ENCODE data around the gene NDUFS4. TPM values are rescaled to one million over a fixed set of nuclear protein-coding genes. Genes with fewer than 3 reads are reported as not detected.
A peak's percentile ranks its signal among the peaks of the same experiment; 100 is the strongest.
"Not testable (repeated sequence)": the region's sequence is repeated elsewhere in the genome, so short reads cannot be mapped to it uniquely, and the experiment has no call there.

The NDUFS4 gene
- total and polyA plus RNA-seq, 9 of the 15 experiments (the other 6 are each of a cell fraction or from before 2014, with no cell fraction given): 68.7 to 313 (median 113) TPM

DNA sequence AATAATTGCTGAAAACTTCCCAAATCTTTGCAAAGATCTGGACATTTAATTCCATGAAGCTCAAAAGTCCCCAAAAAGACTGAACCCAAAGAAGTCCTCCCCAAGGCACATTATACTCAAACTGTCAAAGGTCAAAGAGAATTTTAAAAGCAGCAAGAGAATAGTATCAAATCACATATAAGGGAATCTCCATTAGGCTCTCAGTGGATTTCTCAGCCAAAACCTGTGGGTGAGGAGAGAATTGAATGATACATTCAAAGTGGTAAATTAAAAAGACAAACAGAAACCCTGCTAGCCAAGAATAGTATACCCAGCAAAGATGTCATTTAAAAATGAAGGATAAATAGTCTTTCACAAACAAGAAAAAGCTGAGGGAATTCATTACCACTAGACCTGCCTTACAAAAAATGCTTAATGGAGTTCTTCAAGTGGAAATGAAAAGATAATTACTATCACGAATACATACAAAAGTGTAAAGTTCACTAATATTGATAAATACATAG is 134.1 kb downstream of the NDUFS4 start:
- ChIA-PET POLR2A (no interaction called here), CTCF (ENCODE audit: low intra/inter-chr PET ratio) (no interaction called here)
- H3K4me2 ChIP-seq (ENCODE audit: insufficient read depth, low read length): no peak overlapping the region
- H3K79me2 ChIP-seq (ENCODE audit: control insufficient read depth, insufficient read depth, low read length): no peaks in the 10 kb centered on the region
- no peak overlapping the region for H3K27ac ChIP-seq (ENCODE audit: extremely low read depth, low read depth, low read length)
- TF ChIP-seq HDAC3 (IDR thresholded peaks at IDR 0.05; ENCODE audit: borderline replicate concordance, partially characterized antibody) (no peak), ARNT (IDR thresholded peaks at IDR 0.05) (no peak), BCL6 (CRISPR knock-in tag; IDR thresholded peaks at IDR 0.05) (no peak), CBFA2T2 (conservative IDR thresholded peaks at IDR 0.05) (no peak), TRIM28 (IDR thresholded peaks at IDR 0.05) (peak; percentile 73; the same call in 1 of the 2 replicates), ZHX1 (conservative IDR thresholded peaks at IDR 0.05; ENCODE audit: low read length) (no peak), ADNP (tag; IDR thresholded peaks at IDR 0.05) (no peak), SREBF1 (IDR thresholded peaks at IDR 0.05; ENCODE audit: borderline replicate concordance, low read depth, low read length) (no peak), CBX3 (IDR thresholded peaks at IDR 0.05; ENCODE audit: borderline replicate concordance in 1 of 2, low read length in 2 of 2) (peak in 1 of 2 experiments; percentile 39; a peak in 1 of 3 replicates), SIN3B (IDR thresholded peaks at IDR 0.05; ENCODE audit: low read depth) (no peak), POLR2H (tag; IDR thresholded peaks at IDR 0.05; ENCODE audit: low read depth) (no peak), CBX5 (IDR thresholded peaks at IDR 0.05; ENCODE audit: borderline replicate concordance, low read depth) (0 out of 2 replicates have a peak, but pooled peaks have one; percentile 44), FOXA3 (CRISPR knock-in tag; conservative IDR thresholded peaks at IDR 0.05 in 1 of 2, IDR thresholded peaks at IDR 0.05 in 1 of 2) (no peak)
- H3K4me3 ChIP-seq: no peak overlapping the region
- H3K9me3 ChIP-seq (replicated peaks; ENCODE audit: control insufficient read depth, insufficient read depth, low read depth, low read length): no peaks in the 10 kb centered on the region
- no peaks in the 10 kb centered on the region for H3K9me1 ChIP-seq (ENCODE audit: control insufficient read depth, insufficient read depth, low read length)
- FAIRE-seq: no peak
- WGBS (ENCODE audit: insufficient coverage, low coverage, missing lambda C conversion rate): 0% methylated on average over 1 of the region's 1 CpG
- H3K36me3 ChIP-seq (ENCODE audit: control insufficient read depth, insufficient read depth, low read length): no peaks in the 10 kb centered on the region
- intact Hi-C loops (cut with micrococcal nuclease) (no loop called here), in situ Hi-C loops (cut with MboI) (no loop called here)
- H3K27me3 ChIP-seq (ENCODE audit: control insufficient read depth in 2 of 2, insufficient read depth in 2 of 2, low read length in 2 of 2): no peaks in the 10 kb centered on the region
- BruUV-seq (replicated peaks): no TSS peak
- H4K20me1 ChIP-seq (replicated peaks; ENCODE audit: control insufficient read depth, insufficient read depth, low read length): no peaks in the 10 kb centered on the region
- H2AFZ ChIP-seq (ENCODE audit: low read depth, low read length): no peak overlapping the region
- no peak for ATAC-seq
- DNase-seq (ENCODE audit: extremely low read depth in 1 of 4, low spot score in 3 of 4): no peak
- no peaks in the 10 kb centered on the region for H3K4me1 ChIP-seq (replicated peaks in 1 of 2; ENCODE audit: control insufficient read depth in 2 of 2, insufficient read depth in 2 of 2, low read length in 2 of 2)
- no peak overlapping the region for H3K9ac ChIP-seq (ENCODE audit: insufficient read depth in 1 of 2, low read depth in 2 of 2, low read length in 2 of 2)

GRCh38 chr5:53710405-53710804 is 150.0 kb downstream of the NDUFS4 start:
- H3K36me3 ChIP-seq (ENCODE audit: control insufficient read depth, insufficient read depth, low read length): not testable (repeated sequence)
- 0% methylated on average over 1 of the region's 1 CpG for WGBS (ENCODE audit: insufficient coverage, low coverage, missing lambda C conversion rate)

More at GRCh38 chr5:53710405-53710804, 150.0 kb downstream of the NDUFS4 start:
- H3K9ac ChIP-seq (ENCODE audit: insufficient read depth in 1 of 2, low read depth in 2 of 2, low read length in 2 of 2); H3K4me3 ChIP-seq; H3K27me3 ChIP-seq (ENCODE audit: control insufficient read depth in 2 of 2, insufficient read depth in 2 of 2, low read length in 2 of 2); CTCF ChIA-PET (ENCODE audit: low intra/inter-chr PET ratio); H3K4me1 ChIP-seq (replicated peaks in 1 of 2; ENCODE audit: control insufficient read depth in 2 of 2, insufficient read depth in 2 of 2, low read length in 2 of 2); H4K20me1 ChIP-seq (replicated peaks; ENCODE audit: control insufficient read depth, insufficient read depth, low read length); in situ Hi-C loops (cut with MboI); intact Hi-C loops (cut with micrococcal nuclease); BruUV-seq (replicated peaks); H3K4me2 ChIP-seq (ENCODE audit: insufficient read depth, low read length); POLR2A ChIA-PET; H3K9me3 ChIP-seq (replicated peaks; ENCODE audit: control insufficient read depth, insufficient read depth, low read depth, low read length); H3K27ac ChIP-seq (ENCODE audit: extremely low read depth, low read depth, low read length); H3K79me2 ChIP-seq (ENCODE audit: control insufficient read depth, insufficient read depth, low read length); FAIRE-seq; ATAC-seq; DNase-seq (ENCODE audit: extremely low read depth in 1 of 4, low spot score in 3 of 4); H2AFZ ChIP-seq (ENCODE audit: low read depth, low read length); H3K9me1 ChIP-seq (ENCODE audit: control insufficient read depth, insufficient read depth, low read length): not testable (repeated sequence)
